HG02938 (cell line): Measurements from ENCODE around the gene GH1.
"Not testable (repeated sequence)": the region's sequence is repeated elsewhere in the genome, so short reads cannot be mapped to it uniquely, and the experiment has no call there.

Experiments used
- ATAC-seq: cut with Tn5 transposase; IDR thresholded peaks from one replicate; pipeline ENCODE4 v1.9.1; 2021; ENCODE audit warnings: mild to moderate bottlenecking, moderate library complexity; ENCODE audit not compliant: unreplicated experiment

Gene GH1

GRCh38 chr17:63918789-63919305 lies at the start of gene GH1:
TSS of gene GH1 (minus strand) at chr17:63918839. CDS start at chr17:63918776, 63 bp downstream.
- not testable (repeated sequence) for ATAC-seq

GRCh38 chr17:63967953-63968352 lies 49.3 kb upstream of the GH1 start:
- ATAC-seq = no peak

- ATAC-seq = no peak
Measured at GRCh38 chr17:63966646-63967264, 48.1 kb upstream of the GH1 start.

- no peak for ATAC-seq
Measured at GRCh38 chr17:63963123-63963522, 44.5 kb upstream of the GH1 start.

- no peak for ATAC-seq
Measured at GRCh38 chr17:63962298-63962744, 43.7 kb upstream of the GH1 start.

- ATAC-seq = no peak
Measured at GRCh38 chr17:63961355-63962212, 42.9 kb upstream of the GH1 start.

GRCh38 chr17:63960430-63960829 lies 41.8 kb upstream of the GH1 start:
- ATAC-seq = no peak

GRCh38 chr17:63960006-63960405 lies 41.4 kb upstream of the GH1 start:
- ATAC-seq = no peak

- ATAC-seq = no peak
Measured at GRCh38 chr17:63956296-63956920, 37.8 kb upstream of the GH1 start.

- no peak for ATAC-seq
Measured at GRCh38 chr17:63955791-63956190, 37.2 kb upstream of the GH1 start.

GRCh38 chr17:63955232-63955631 lies 36.6 kb upstream of the GH1 start:
- ATAC-seq = no peak

GRCh38 chr17:63954402-63955063 lies 35.9 kb upstream of the GH1 start:
- ATAC-seq = no peak

GRCh38 chr17:63950940-63951907 lies 32.6 kb upstream of the GH1 start:
- no peak for ATAC-seq

- ATAC-seq = no peak
Measured at GRCh38 chr17:63949576-63950250, 31.1 kb upstream of the GH1 start.

- no peak for ATAC-seq
Measured at GRCh38 chr17:63948521-63948920, 29.9 kb upstream of the GH1 start.

- no peak for ATAC-seq
Measured at GRCh38 chr17:63947711-63948330, 29.2 kb upstream of the GH1 start.

GRCh38 chr17:63946440-63947363 lies 28.1 kb upstream of the GH1 start:
- ATAC-seq = no peak
